HL-60 (cell line): ENCODE results near the gene TIMM9.

ENCODE experiments used
- CTCF ChIP-seq: IDR thresholded peaks from one replicate; pipeline ENCODE4 v1.5.1; 2011; ENCODE audit warnings: low read length, control low read depth, inconsistent platforms; ENCODE audit not compliant: insufficient read depth
- GABPA ChIP-seq: IDR thresholded peaks from 2 replicates; pipeline ENCODE4 v1.6.1; 2012; ENCODE audit warnings: low read depth
- POLR2AphosphoS5 ChIP-seq: IDR thresholded peaks from 2 replicates; pipeline ENCODE4 v1.6.1; 2012; ENCODE audit warnings: low read depth
- REST ChIP-seq: IDR thresholded peaks from 2 replicates; pipeline ENCODE4 v1.6.1; 2012; ENCODE audit warnings: low read depth; ENCODE audit not compliant: insufficient replicate concordance
- SPI1 ChIP-seq: IDR thresholded peaks from 2 replicates; pipeline ENCODE4 v1.6.1; 2012; ENCODE audit warnings: low read depth, mild to moderate bottlenecking, borderline replicate concordance

- TF ChIP-seq CTCF (no peak), POLR2AphosphoS5 (no peak), GABPA (no peak), REST (no peak), SPI1 (no peak)
Observed at GRCh38 chr14:58397156-58397555, 30.2 kb downstream of the TIMM9 start.
